AG04450 (cell line): Measurements from ENCODE around the gene RALGPS1. TPM values are rescaled to one million over a fixed set of nuclear protein-coding genes. Genes with fewer than 3 reads are reported as not detected.
A peak's percentile ranks its signal among the peaks of the same experiment; 100 is the strongest.

Experiments used
- CTCF ChIA-PET: fragments of 300-600, 350-600 bp; formaldehyde crosslinking; extraction: SDS; loops from one replicate; lab custom pipeline; 2022; ENCODE audit warnings: antibody characterized with exemption, inconsistent platforms; lab: Charles Lee
- POLR2A ChIA-PET: fragments of 350-600 bp; formaldehyde crosslinking; extraction: SDS; loops from one replicate; lab custom pipeline; 2021; ENCODE audit warnings: antibody characterized with exemption, inconsistent platforms; lab: Yijun Ruan, JAX
- DNase-seq: peaks from one replicate; pipeline ENCODE4 v3.0.0-alpha.2; 2011; ENCODE audit warnings: low read depth, low spot score
- H3K27ac ChIP-seq: one replicate; pipeline ENCODE4 v1.5.1; 2012; ENCODE audit warnings: low read depth, low read length, control low read depth
- H3K27me3 ChIP-seq: one replicate; pipeline ENCODE4 v1.6.0; 2012; ENCODE audit warnings: low read length; ENCODE audit not compliant: control insufficient read depth, insufficient read depth
- H3K4me3 ChIP-seq: 2 replicates; pipeline ENCODE4 v1.5.1; 2011; ENCODE audit warnings: mild to moderate bottlenecking, low read depth, low read length, control low read depth
- H3K9me3 ChIP-seq: 2 replicates; pipeline ENCODE4 v1.5.1; 2012; ENCODE audit warnings: low read length; ENCODE audit not compliant: control insufficient read depth, insufficient read depth
- polyA plus RNA-seq: library from polyadenylated mRNA; depleted of rRNA; stranded (reverse); fragments of >200 nt; gene quantifications from 2 replicates; pipeline ENCODE4 v1.2.3, GENCODE V29; 2011
- TF ChIP-seq, protein P1 (sequence below): IDR thresholded peaks from 2 replicates; pipeline ENCODE4 v1.5.1; 2011; ENCODE audit warnings: low read depth, low read length, control low read depth, inconsistent platforms

Gene RALGPS1
- polyA plus RNA-seq, 1 experiment: 4.6 TPM

DNA sequence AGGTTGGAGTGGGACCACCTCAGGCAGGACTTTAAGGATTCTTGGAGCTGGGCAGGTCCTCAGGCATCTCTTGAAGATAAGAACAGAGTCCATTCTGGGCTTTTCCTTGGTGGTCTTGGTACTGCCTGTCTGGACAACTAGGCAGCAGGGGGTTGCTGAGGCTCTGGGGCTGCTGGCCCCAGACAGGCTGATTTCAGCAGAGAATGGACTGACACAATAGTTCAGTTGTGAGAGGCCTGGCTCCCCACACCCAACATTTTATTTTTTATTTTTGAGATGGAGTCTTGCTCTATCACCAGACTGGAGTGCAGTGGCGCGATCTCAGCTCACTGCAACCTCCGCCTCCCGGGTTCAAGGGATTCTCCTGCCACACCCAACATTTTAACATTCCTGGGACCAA lies 203.2 kb downstream of the RALGPS1 start:
- CTCF ChIA-PET: interaction anchor here (1.5 kb wide), 1 partner anchor 177 kb away, joined by 4 read pairs; no protein-coding TSS in a partner anchor
- Histone ChIP-seq H3K27ac (no peak overlapping the region), H3K9me3 (no peaks in the 10 kb centered on the region; the same call in 1 of the 2 replicates), H3K27me3 (no peaks in the 10 kb centered on the region), H3K4me3 (no peak overlapping the region)
- TF ChIP-seq, protein P1, sequence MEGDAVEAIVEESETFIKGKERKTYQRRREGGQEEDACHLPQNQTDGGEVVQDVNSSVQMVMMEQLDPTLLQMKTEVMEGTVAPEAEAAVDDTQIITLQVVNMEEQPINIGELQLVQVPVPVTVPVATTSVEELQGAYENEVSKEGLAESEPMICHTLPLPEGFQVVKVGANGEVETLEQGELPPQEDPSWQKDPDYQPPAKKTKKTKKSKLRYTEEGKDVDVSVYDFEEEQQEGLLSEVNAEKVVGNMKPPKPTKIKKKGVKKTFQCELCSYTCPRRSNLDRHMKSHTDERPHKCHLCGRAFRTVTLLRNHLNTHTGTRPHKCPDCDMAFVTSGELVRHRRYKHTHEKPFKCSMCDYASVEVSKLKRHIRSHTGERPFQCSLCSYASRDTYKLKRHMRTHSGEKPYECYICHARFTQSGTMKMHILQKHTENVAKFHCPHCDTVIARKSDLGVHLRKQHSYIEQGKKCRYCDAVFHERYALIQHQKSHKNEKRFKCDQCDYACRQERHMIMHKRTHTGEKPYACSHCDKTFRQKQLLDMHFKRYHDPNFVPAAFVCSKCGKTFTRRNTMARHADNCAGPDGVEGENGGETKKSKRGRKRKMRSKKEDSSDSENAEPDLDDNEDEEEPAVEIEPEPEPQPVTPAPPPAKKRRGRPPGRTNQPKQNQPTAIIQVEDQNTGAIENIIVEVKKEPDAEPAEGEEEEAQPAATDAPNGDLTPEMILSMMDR: no peak
- no peak for DNase-seq
- POLR2A ChIA-PET: no interaction called here

DNA sequence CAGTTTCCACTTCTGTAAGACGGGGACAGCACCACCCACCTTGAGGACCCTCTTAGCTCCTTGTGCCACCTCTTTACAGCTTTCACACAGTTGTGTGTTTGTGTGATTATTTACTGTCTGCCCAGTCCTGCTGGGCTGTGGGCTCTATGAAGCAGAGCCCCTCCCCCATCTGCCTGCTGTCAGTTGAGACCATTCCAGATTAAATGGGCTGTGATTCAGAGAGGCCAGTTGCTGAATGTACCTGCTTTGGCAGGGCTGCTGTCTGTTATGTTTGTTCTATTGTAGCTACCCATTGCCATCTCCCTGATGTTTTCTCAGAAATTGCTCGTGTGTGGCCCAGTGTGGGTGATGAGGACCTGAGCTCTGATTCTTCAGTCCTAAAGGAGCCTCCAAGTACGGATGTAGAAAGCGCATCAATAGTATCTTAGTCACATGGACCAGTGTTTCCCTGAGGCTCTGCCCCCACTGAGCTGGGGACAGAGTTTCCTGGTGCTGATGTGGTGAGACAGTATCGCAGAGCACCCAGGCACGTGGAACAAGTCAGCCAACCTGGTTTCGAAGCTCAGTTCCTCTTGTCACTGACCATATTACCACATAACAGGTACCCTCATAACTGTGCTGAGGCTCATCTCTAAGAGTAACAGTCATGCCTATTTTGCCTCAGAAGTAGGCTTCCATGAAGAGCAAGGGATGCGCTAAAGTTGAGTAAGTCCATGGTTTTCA lies 204.2 kb downstream of the RALGPS1 start:
- DNase-seq: no peak
- no peaks in the 10 kb centered on the region for H3K27me3 ChIP-seq
- H3K27ac ChIP-seq: no peak overlapping the region
- TF ChIP-seq, protein P1: no peak
- no peaks in the 10 kb centered on the region; the same call in 1 of the 2 replicates for H3K9me3 ChIP-seq
- ChIA-PET CTCF (interaction anchor here (1.3 to 1.5 kb wide), 2 partner anchors 178 kb away, joined by 4 to 8 read pairs; no protein-coding TSS in a partner anchor), POLR2A (no interaction called here)
- H3K4me3 ChIP-seq: no peak overlapping the region

DNA sequence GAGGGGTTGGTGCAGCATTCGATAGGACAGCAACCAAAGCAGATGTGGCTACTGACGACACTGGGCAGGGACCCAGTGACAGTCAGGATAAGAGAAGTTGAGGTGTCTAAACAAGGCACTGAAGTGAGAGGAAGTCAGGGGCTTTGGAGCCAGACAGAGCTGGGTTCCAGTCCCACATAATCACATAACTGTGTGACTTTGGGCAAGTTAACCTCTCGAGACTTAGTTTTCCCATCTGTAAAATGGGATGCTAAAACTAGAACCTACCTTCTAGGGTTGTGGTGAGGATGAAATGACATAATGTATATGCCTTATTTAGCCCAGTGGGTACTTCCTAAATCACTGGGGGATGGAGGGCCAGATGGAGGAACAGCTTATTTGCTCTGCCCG lies 204.7 kb downstream of the RALGPS1 start:
- no peak for DNase-seq
- POLR2A ChIA-PET: no interaction called here
- peak overlapping the region; percentile 20; the same call in 1 of the 2 replicates for H3K4me3 ChIP-seq
- H3K27me3 ChIP-seq: no peaks in the 10 kb centered on the region
- no peak overlapping the region for H3K27ac ChIP-seq
- H3K9me3 ChIP-seq: no peaks in the 10 kb centered on the region; the same call in 1 of the 2 replicates
- CTCF ChIA-PET: interaction anchor here (1.3 kb wide), 1 partner anchor 179 kb away, joined by 8 read pairs; no protein-coding TSS in a partner anchor
- TF ChIP-seq, protein P1: no peak

DNA sequence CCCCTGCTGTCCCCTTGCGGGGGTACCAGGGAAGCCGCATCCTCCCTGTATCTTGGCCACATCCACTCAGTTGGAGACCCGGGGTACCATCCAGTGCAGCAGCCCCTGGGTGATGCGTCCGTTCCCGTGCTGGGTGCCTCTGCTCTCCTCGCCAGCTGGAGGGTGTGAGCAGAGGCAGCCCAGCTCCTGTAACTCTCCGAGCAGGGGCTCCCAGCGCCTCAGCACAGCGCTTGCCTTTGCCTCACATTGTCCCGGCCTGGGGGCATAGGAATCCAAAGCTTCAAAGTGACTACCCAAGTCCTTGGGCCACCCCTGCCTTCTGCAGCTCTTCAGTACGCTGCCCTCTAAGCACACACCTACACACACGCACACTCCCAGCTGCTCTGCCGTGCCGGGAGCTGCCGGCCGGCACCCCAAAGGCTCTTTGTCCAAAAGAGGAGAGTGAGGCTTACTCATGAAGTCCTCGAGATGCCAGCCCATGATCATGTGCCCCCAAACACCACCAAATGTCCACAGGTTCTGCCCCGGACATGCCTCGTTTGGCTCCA lies 207.1 kb downstream of the RALGPS1 start:
- ChIA-PET CTCF (interaction anchor here (0.6 to 1.7 kb wide), 4 partner anchors 77 to 180 kb away, joined by 4 to 11 read pairs (median 7); no protein-coding TSS in a partner anchor), POLR2A (interaction anchor here (0.7 to 3.9 kb wide), 12 partner anchors 10 to 180 kb away, joined by 3 to 65 read pairs (median 5); no protein-coding TSS in a partner anchor)
- no peaks in the 10 kb centered on the region; the same call in 1 of the 2 replicates for H3K9me3 ChIP-seq
- no peaks in the 10 kb centered on the region for H3K27me3 ChIP-seq
- peak overlapping the region; percentile 91 for H3K27ac ChIP-seq
- H3K4me3 ChIP-seq: peak overlapping the region; percentile 94
- TF ChIP-seq, protein P1: no peak
- no peak for DNase-seq
